GM21360 (cell line): ENCODE data around the gene PACSIN2.
"Not testable (repeated sequence)": the region's sequence is repeated elsewhere in the genome, so short reads cannot be mapped to it uniquely, and the experiment has no call there.

Experiments used
- ATAC-seq: cut with Tn5 transposase; IDR thresholded peaks from one replicate; pipeline ENCODE4 v1.9.1; 2021; ENCODE audit warnings: mild to moderate bottlenecking, moderate library complexity; ENCODE audit not compliant: unreplicated experiment

PACSIN2 gene

GRCh38 chr22:43013355-43014315, 1.3 kb downstream of the PACSIN2 start:
- peak; percentile 4 for ATAC-seq

GRCh38 chr22:43012390-43012789, 2.6 kb downstream of the PACSIN2 start:
- ATAC-seq: no peak

DNA sequence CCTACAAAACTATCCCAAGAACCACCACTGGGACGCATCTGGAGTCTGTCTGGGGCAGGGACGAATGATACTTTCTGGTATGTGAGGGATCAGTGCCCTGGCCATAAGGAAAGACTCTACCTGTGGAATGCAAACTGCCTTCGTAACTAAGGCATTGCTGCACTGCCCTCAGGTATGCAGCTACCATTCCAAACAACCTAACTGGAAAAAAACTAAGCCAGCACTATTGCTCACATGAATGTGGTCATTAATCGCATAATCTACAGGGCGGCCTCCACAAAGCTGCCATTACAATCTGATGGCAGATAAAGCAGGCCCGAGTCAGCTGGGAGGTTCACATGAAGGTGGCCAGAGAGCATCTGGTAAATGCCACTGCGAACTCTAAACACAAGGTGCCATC, 3.9 kb downstream of the PACSIN2 start:
- ATAC-seq: no peak

DNA sequence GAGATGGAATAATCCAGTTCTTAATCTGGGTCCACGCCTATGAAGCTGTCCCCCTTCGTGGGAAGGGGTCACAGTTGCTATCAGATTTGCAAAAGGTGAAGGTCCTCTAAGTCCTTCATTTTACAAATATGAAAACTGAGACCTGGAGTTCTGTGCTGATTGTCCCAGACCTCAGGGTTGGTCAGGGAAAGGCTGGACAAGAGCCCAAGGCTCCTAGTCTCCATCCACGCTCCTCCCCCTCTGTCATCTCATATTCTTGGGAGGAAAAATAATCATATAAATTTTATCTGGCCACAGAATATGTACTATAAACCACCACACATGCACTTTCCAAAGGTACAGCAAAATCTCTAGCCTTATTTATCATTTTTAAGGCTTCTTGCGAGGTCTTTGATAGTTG, 5.5 kb downstream of the PACSIN2 start:
- ATAC-seq: no peak

- ATAC-seq: no peak
Measured at GRCh38 chr22:43008921-43009320, 6.0 kb downstream of the PACSIN2 start.

GRCh38 chr22:43008509-43008908, 6.4 kb downstream of the PACSIN2 start:
- no peak for ATAC-seq

DNA sequence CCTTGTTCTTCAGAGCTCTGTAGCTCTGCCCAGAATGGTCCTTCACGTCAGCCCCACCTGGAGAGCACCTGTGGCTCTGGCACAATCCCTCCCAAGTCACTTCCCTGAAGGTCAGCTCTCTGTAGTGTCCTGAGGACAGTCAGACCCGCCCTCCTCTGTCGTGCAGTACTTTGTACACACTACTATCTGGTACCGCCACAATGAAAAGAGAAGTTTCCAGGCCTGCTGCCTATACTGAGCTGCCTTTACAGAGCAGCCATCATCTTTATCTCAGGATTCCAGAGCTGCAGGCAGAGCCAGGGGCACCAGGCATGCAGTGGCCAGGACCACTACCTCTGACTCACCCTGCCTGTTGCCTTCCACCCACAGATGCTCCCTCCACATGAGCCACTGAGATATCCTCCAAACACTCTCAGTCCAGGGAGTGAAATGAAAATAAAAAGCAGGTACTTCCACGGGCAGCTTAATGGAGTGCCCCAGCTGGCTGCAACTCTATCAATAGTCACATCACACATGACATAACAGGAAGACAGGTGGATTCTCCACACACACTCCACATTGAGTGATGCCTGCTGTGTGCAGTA, 7.3 kb downstream of the PACSIN2 start:
- no peak for ATAC-seq

DNA sequence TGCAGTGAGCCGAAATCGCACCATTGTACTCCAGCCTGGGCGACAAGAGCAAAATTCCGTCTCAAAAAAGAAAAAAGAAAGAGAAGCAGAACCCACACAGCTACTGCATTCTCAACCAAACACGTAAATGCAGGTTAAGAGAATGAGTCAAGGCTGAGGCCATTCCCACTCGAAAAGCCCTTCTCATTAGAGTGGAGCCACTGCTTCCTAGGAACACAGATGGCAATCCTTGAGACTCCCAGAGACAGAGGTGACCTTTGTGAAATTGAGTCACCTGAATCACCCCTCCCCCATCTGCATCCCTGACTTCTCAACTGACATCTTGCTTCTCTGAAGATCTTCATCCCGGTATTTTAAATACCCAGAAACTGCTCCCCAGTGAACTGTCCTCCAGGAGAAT, 8.2 kb downstream of the PACSIN2 start:
- no peak for ATAC-seq

GRCh38 chr22:43006016-43006505, 8.9 kb downstream of the PACSIN2 start:
- ATAC-seq: no peak

GRCh38 chr22:43005106-43005505, 9.8 kb downstream of the PACSIN2 start:
- no peak for ATAC-seq

DNA sequence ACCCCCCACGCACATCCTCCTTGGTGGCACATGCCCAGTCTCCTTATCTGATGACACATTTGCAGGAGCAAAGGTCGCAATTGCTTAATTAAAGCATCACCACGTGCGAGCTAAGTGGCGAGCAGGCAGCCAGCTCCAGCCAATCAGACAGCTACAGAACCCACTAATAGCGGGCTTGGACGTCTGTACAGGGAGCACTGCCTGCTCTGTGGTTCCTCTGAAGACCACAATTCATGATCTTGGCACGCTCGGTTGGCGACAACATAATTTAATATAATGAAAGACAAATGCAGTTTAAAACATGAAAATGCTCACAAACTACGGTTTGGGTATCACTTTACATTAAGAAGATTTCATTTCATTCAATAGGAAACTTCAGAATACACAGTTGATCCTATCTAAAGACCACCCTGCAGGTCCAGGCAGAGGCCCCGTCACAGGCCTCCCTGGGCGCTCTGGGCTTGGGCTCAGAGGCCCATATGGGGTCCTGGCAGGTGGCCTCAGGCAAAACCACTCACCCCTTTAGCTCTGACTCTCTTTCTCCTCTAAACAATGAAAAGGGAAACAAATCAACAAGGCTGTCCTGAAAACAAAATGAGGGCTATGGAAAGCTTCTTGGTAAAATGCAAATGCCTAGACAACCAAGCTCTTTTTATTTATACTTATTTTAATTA, 10.4 kb downstream of the PACSIN2 start:
- ATAC-seq: no peak

DNA sequence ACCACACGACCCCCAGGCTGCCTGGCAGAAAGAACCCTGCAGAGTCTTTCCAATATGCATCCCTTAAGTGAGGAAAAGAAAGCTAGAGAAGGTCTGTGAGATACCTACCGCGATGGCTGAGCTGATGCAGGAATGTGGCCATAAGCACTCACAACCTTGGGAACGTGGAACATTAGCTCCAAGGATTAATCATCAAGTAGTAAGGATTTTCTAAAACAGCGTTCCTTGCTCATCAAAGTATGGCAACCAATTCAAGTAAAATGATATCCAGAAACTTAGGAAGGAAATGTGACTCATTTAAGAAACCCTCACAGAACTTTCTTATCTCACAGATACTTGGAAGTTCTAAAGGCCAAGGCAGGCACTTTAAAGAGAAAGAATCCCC, 12.8 kb downstream of the PACSIN2 start:
- ATAC-seq: no peak

GRCh38 chr22:43001271-43002201, 13.4 kb downstream of the PACSIN2 start:
- ATAC-seq: no peak

- ATAC-seq: no peak
Measured at GRCh38 chr22:43000441-43001175, 14.3 kb downstream of the PACSIN2 start.

GRCh38 chr22:42997582-42998090, 17.3 kb downstream of the PACSIN2 start:
- no peak for ATAC-seq

DNA sequence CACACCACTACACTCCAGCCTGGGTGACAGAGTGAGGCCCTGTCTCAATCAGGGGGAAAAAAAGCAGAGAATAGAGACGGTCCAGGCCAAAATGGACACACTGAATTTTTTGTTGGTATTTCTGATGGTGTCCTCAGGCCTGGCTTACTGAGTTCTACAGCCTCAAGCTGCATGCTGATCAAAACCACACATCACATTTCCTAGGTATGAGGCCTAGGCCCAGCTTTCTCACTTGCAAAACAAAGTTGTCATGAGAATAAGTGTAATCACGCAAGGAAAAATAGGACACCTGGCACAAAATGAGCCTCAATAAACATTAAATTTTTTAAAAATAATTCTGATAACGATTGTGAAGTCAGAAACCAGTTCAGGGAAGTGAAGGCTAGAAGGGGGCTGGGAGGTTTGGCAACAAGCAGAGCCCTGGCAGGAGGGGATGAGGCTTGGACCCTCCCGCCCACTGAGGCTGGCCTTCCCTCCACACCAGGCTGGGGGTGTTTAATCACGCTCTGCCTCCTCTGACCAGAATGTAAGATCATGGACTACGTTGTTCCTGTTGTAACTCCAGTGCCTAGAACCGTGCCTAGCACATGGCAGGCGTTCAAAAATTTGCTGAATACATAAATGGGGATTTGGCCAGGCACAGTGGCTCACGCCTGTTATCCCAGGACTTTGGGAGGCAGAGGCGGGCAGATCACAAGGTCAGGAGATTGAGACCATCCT, 18.1 kb downstream of the PACSIN2 start:
- ATAC-seq: no peak

GRCh38 chr22:42995654-42996053, 19.3 kb downstream of the PACSIN2 start:
- ATAC-seq: not testable (repeated sequence)

- no peak for ATAC-seq
Measured at GRCh38 chr22:42994917-42995562, 19.9 kb downstream of the PACSIN2 start.
